Stimulated activated CD8-positive, alpha-beta memory T cell treated with anti-CD3 and anti-CD28 coated beads, Interleukin-12 subunit alpha, Interleukin-12 subunit beta, amount 100 ng/mL, for 1 hour (primary cell): ENCODE results near the gene HDDC3.

Experiments used
- DNase-seq: peaks from one replicate; pipeline ENCODE4 v3.0.0-alpha.2; 2020; ENCODE audit warnings: low read depth

HDDC3 gene

DNA sequence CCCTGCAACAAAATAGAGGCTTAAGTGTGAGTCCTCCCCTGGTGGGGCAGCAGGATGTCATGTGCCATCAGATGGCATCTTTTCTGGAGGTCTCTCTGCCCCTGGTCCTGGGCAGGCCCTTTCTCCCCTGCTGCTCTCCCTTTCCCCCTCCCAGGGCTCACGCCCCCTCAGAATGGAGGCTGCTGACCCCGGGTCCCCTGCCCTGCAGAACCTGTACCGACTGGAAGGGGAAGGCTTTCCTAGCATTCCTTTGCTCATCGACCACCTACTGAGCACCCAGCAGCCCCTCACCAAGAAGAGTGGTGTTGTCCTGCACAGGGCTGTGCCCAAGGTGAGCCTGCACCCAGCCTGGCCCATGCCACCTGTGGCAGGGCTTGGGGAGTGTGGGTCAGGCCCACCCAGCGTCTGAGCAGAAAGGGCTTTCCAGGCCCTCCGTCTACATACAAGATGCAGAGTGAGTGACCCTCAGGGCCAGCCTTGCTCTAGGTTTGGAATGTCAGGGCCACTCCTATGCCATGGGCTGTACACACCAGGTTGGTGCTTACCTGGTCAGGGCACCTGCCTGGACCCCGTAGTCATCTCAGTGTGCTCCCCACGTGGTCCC, 40.9 kb downstream of the HDDC3 start:
- no peak for DNase-seq

- no peak for DNase-seq
These were observed 41.5 kb downstream of the HDDC3 start for GRCh38 chr15:90890839-90891238.

GRCh38 chr15:90889736-90890456, 42.5 kb downstream of the HDDC3 start:
- DNase-seq: no peak

DNA sequence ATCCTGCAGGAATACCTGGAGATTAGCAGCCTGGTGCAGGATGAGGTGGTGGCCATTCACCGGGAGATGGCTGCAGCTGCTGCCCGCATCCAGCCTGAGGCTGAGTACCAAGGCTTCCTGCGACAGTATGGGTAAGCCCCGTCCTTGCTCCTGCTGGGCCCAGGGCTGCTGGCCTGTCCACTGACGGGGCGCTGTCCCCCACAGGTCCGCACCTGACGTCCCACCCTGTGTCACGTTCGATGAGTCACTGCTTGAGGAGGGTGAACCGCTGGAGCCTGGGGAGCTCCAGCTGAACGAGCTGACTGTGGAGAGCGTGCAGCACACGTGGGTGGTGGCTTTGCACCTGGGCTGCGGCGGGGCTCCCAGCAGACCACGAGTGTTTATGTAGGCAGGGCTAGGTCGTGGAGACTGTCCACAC, 43.0 kb downstream of the HDDC3 start:
- no peak for DNase-seq

DNA sequence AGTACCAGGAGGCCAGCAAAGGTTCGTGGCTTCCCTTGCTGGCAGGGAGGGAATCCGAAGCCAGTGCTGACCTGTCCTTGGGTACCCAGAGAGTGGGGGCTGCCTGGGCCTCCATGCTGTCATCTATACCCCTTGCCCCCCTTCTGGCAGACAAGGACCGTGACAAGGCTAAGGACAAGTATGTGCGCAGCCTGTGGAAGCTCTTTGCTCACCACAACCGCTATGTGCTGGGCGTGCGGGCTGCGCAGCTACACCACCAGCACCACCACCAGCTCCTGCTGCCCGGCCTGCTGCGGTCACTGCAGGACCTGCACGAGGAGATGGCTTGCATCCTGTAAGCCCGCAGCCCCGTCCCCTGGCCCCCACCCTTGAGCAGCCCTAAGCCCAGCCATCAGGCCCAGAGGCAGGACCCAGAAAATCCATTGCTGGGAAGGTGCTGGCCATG, 45.3 kb downstream of the HDDC3 start:
- DNase-seq: no peak

- DNase-seq: no peak
These were observed 46.1 kb downstream of the HDDC3 start for GRCh38 chr15:90886291-90886614.

DNA sequence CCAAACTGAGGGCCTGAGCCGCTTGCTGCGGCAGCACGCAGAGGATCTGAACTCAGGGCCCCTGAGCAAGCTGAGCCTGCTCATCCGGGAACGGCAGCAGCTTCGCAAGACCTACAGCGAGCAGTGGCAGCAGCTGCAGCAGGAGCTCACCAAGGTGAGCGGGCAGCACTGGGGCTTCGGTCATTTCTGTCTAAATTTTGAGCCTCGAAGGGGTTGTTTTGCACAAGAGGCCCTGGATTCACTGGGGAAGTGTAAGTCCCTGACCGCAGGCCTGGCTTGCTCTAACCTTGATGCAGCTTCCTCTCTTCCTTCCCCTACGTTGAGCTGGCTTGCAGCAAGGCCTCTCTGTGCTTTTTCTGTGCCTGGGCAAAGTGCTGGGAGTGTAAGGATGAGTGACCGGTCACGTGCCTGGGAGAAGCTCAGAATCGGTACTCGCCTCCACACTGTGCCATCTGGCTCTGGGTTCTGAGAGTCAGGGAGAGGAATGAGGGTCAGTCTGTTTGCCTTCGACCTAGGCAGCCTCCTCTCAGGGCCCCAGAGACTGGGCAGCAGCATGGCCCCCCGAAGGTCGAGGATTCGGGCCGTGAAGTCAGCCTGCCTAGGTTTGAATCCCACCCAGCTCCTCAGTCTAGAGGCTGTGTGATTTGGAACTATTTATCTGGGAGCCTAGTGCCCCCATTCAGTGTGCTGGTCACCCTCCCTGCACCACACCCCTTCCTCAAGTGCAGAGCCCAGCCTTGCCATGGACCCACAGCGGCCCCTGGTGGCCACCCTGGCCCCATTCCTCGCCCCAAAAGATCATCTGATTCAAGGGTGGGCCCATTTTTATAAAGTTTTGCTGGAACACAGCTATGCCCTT, 46.7 kb downstream of the HDDC3 start:
- peak; percentile 69 for DNase-seq

GRCh38 chr15:90884719-90885431, 47.5 kb downstream of the HDDC3 start:
- DNase-seq: no peak

- no peak for DNase-seq
These were observed 48.2 kb downstream of the HDDC3 start, which contains the start of gene FES for GRCh38 chr15:90883976-90884718. Gene FES, plus strand, starts transcription at chr15:90884504. Its CDS starts 542 bp downstream, at chr15:90885046.

GRCh38 chr15:90883526-90883975, 48.8 kb downstream of the HDDC3 start:
- no peak for DNase-seq

GRCh38 chr15:90882781-90883525, 49.4 kb downstream of the HDDC3 start:
- DNase-seq: no peak

DNA sequence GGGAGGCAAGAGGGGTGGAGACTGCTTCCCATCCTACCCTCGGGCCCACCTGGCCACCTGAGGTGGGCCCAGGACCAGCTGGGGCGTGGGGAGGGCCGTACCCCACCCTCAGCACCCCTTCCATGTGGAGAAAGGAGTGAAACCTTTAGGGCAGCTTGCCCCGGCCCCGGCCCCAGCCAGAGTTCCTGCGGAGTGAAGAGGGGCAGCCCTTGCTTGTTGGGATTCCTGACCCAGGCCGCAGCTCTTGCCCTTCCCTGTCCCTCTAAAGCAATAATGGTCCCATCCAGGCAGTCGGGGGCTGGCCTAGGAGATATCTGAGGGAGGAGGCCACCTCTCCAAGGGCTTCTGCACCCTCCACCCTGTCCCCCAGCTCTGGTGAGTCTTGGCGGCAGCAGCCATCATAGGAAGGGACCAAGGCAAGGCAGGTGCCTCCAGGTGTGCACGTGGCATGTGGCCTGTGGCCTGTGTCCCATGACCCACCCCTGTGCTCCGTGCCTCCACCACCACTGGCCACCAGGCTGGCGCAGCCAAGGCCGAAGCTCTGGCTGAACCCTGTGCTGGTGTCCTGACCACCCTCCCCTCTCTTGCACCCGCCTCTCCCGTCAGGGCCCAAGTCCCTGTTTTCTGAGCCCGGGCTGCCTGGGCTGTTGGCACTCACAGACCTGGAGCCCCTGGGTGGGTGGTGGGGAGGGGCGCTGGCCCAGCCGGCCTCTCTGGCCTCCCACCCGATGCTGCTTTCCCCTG, 50.2 kb downstream of the HDDC3 start:
- DNase-seq: no peak

DNA sequence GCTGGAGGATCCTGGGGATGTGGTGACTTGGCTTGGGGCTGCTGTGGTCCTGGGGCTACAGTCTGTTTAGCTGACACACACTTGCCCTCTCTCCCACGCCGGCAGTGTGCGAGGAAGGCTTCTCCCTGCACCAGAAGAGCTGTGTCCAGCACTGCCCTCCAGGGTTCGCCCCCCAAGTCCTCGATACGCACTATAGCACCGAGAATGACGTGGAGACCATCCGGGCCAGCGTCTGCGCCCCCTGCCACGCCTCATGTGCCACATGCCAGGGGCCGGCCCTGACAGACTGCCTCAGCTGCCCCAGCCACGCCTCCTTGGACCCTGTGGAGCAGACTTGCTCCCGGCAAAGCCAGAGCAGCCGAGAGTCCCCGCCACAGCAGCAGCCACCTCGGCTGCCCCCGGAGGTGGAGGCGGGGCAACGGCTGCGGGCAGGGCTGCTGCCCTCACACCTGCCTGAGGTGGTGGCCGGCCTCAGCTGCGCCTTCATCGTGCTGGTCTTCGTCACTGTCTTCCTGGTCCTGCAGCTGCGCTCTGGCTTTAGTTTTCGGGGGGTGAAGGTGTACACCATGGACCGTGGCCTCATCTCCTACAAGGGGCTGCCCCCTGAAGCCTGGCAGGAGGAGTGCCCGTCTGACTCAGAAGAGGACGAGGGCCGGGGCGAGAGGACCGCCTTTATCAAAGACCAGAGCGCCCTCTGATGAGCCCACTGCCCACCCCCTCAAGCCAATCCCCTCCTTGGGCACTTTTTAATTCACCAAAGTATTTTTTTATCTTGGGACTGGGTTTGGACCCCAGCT, 51.0 kb downstream of the HDDC3 start:
- DNase-seq: no peak

DNA sequence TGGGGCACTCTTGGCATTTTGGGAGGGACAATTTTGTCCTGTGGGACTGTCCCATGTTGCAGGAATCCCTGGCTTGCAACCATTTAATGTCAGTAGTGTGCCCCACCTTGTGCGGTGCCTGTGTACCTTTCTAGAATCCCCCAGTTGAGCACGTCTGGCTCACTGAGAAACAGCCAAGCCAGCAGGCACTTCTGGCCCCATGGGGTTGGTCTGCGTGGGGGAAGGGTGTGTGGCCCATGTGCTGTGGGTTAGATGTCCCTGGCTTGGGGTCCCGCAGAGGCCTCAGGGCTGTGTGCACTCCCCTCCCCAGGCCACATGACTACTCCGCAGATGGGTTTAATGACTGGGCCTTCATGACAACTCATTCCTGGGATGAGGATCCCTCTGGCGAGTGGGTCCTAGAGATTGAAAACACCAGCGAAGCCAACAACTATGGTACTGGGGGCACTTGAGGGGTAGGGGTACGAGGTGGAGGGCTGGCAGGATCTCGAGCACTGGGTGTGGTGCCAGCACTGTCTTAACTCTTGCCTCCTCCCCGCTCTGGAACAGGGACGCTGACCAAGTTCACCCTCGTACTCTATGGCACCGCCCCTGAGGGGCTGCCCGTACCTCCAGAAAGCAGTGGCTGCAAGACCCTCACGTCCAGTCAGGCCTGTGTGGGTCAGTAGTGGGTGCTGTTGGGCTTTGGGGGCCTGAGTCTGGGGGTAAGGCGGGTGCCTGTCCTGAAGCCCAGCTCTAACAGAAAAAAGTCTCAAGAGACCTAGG, 51.8 kb downstream of the HDDC3 start:
- DNase-seq: no peak
